ENCODE data around the gene HSPB1.

DNA sequence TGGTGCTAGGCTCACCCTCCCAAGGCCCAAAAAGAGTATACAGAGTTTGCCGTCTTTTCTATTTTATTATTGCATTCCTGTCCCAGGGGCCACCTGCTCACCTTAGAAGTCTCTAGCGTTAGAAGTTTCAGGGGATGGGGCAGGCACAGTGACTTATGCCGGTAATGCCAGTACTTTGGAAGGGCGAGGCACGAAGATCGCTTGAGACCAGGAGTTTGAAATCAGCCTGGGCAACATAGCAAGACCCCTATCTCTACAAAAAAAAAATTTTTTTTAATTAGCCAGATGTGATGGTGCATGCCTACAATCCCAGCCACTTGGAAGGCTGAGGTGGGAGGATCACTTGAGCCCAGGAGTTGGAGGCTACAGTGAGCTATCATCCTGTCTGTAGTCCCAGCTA, 30.3 kb upstream of the HSPB1 start:
- TF ChIP-seq TCF7L2 (IDR thresholded peaks at IDR 0.05; ENCODE audit: low read depth, low read length), result no peak
- TF ChIP-seq, protein P1, sequence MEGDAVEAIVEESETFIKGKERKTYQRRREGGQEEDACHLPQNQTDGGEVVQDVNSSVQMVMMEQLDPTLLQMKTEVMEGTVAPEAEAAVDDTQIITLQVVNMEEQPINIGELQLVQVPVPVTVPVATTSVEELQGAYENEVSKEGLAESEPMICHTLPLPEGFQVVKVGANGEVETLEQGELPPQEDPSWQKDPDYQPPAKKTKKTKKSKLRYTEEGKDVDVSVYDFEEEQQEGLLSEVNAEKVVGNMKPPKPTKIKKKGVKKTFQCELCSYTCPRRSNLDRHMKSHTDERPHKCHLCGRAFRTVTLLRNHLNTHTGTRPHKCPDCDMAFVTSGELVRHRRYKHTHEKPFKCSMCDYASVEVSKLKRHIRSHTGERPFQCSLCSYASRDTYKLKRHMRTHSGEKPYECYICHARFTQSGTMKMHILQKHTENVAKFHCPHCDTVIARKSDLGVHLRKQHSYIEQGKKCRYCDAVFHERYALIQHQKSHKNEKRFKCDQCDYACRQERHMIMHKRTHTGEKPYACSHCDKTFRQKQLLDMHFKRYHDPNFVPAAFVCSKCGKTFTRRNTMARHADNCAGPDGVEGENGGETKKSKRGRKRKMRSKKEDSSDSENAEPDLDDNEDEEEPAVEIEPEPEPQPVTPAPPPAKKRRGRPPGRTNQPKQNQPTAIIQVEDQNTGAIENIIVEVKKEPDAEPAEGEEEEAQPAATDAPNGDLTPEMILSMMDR (IDR thresholded peaks at IDR 0.05), result no peak
- TF ChIP-seq POLR2AphosphoS5 (IDR thresholded peaks at IDR 0.05; ENCODE audit: low read depth, low read length), result no peak
- TF ChIP-seq SIN3A (IDR thresholded peaks at IDR 0.05; ENCODE audit: borderline replicate concordance, insufficient read depth, low read depth, low read length), result no peak
- TF ChIP-seq, protein P2, sequence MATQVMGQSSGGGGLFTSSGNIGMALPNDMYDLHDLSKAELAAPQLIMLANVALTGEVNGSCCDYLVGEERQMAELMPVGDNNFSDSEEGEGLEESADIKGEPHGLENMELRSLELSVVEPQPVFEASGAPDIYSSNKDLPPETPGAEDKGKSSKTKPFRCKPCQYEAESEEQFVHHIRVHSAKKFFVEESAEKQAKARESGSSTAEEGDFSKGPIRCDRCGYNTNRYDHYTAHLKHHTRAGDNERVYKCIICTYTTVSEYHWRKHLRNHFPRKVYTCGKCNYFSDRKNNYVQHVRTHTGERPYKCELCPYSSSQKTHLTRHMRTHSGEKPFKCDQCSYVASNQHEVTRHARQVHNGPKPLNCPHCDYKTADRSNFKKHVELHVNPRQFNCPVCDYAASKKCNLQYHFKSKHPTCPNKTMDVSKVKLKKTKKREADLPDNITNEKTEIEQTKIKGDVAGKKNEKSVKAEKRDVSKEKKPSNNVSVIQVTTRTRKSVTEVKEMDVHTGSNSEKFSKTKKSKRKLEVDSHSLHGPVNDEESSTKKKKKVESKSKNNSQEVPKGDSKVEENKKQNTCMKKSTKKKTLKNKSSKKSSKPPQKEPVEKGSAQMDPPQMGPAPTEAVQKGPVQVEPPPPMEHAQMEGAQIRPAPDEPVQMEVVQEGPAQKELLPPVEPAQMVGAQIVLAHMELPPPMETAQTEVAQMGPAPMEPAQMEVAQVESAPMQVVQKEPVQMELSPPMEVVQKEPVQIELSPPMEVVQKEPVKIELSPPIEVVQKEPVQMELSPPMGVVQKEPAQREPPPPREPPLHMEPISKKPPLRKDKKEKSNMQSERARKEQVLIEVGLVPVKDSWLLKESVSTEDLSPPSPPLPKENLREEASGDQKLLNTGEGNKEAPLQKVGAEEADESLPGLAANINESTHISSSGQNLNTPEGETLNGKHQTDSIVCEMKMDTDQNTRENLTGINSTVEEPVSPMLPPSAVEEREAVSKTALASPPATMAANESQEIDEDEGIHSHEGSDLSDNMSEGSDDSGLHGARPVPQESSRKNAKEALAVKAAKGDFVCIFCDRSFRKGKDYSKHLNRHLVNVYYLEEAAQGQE (IDR thresholded peaks at IDR 0.05; ENCODE audit: insufficient read depth in 1 of 2, low read depth in 2 of 2, low read length in 1 of 2), result no peak

Data from Panc1 (cell line).